HEK293T (cell line): ENCODE data around the gene XDH.

Experiments used
- ARNT ChIP-seq: fragments of 450-650 bp; IDR thresholded peaks from 2 replicates; pipeline ENCODE4 v1.6.1; 2017; ENCODE audit warnings: mild to moderate bottlenecking
- BHLHE40 ChIP-seq: fragments of 450-650 bp; IDR thresholded peaks from 2 replicates; pipeline ENCODE4 v1.6.1; 2016; ENCODE audit warnings: mild to moderate bottlenecking, moderate library complexity, borderline replicate concordance
- CTBP1 ChIP-seq: fragments of 450-650 bp; IDR thresholded peaks from 2 replicates; pipeline ENCODE4 v1.6.1; 2016; ENCODE audit warnings: borderline replicate concordance
- ELF4 ChIP-seq: fragments of 450-650 bp; IDR thresholded peaks from 2 replicates; pipeline ENCODE4 v1.6.1; 2017; ENCODE audit warnings: antibody characterized with exemption
- FOXA1 ChIP-seq: fragments of 450-650 bp; IDR thresholded peaks from 2 replicates; pipeline ENCODE4 v1.6.1; 2016; ENCODE audit warnings: mild to moderate bottlenecking
- FOXK2 ChIP-seq: fragments of 450-650 bp; IDR thresholded peaks from 2 replicates; pipeline ENCODE4 v1.6.1; 2016; ENCODE audit warnings: mild to moderate bottlenecking
- SP1 ChIP-seq: fragments of 450-650 bp; IDR thresholded peaks from 2 replicates; pipeline ENCODE4 v1.6.1; 2017
- TARDBP ChIP-seq: fragments of 450-650 bp; IDR thresholded peaks from 2 replicates; pipeline ENCODE4 v1.6.1; 2016
- ZNF384 ChIP-seq: fragments of 450-650 bp; IDR thresholded peaks from 2 replicates; pipeline ENCODE4 v1.6.1; 2016

DNA sequence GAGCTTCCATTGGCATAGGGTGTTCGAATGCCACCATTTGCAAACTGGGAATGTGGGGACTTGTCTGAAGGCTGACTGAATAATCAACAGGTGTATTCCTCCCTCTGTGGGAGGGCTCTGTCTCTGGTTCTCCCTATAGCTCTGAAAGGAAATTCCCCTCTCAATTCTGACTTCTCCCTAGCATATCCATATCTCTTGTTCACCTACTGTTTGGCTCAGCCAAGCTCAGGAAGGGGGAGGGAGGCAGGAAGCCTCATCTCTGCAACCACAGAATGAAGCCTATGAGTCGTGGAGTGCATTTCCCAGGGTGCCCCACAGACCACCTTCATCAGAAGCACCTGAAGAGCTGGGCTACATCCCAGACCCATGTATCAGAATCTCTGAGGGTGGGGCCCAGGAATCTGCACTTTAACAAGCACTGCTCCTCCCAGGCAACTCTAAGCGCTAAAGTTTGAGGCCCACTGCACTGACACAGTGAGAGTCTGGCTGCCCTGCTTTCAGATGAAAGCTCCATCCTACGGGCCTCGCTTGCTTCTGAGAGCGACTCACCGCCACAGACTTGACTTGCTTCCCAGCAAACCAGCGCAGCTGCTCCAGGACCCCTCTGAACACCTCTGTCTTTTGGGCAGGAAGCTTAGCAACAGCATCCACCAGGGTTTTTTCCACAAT is 32.0 kb downstream of the XDH start:
- no peak for TF ChIP-seq TARDBP
- TF ChIP-seq SP1: no peak
- TF ChIP-seq ELF4: no peak
- no peak for TF ChIP-seq FOXA1
- no peak for TF ChIP-seq ZNF384
- no peak for TF ChIP-seq ARNT
- TF ChIP-seq BHLHE40: no peak
- TF ChIP-seq FOXK2: no peak
- TF ChIP-seq CTBP1: no peak
